Measurements from ENCODE around the gene AGRN. TPM values are rescaled to one million over a fixed set of nuclear protein-coding genes. Genes with fewer than 3 reads are reported as not detected.
"Not testable (repeated sequence)": the region's sequence is repeated elsewhere in the genome, so short reads cannot be mapped to it uniquely, and the experiment has no call there.

Gene AGRN
- total RNA-seq, 1 experiment from 2014 or later, result 37.8 TPM

DNA sequence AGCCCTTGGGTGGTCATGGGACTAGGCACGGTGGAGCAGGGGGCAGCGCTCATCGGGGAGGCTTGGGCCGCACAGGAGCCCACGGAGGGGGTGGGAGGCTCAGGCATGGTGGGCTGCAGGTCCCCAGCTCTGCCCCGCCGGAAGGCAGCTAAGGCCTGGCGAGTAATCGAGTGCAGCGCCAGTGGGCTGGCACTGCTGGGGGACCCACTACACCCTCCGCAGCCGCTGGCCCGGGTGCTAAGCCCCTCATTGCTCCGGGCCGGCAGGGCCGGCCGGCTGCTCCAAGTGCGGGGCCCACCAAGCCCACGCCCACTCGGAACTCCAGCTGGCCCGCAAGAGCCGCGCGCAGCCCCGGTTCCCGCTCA, 1.6 kb upstream of the AGRN start:
- DNase-seq (ENCODE audit: extremely low read depth, low read depth), result not testable (repeated sequence)

DNA sequence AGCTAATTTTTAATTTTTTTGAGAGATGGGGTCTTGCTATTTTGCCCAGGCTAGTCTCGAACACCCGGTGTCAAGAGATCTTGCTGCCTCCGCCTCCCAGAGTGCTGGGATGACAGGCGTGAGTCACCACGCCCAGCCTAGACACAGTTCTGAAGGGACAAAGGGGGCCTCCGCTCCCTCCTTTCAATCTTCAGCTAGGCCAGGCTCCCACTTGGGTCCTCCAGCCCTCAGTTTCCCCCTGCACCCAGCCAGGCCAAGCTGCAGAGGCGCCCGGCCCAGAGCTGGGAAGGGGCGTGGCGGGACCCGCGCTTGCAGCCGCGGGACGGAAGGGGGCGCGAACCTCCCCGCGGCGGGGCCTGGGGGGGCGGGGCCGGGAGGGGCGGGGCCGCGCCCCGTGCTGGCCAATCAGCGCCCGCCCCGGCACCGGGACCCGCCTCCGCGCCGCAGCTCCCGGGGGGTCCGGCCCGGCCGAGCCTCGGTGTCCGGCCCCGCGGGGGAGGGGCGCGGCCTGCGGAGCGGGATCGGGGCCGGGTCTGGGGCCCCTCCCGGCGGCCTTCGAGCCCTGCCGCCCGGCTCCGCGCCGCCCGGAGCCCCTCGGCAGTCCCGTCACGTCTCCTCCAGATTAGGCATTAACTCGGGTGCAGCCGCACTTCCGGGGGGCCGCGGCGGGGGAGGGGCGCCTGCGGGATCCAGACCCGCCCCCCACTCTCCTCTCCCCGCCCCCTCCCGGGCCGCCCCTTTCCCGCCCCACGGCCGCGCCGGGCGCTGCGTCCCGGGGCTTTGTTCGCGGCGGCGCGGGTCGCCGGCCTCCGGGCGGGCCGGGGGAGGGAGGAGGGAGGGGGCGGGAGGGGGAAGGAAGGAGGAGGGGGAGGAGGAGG, 559 bp upstream of the AGRN start:
- peak; percentile 71 for DNase-seq (ENCODE audit: extremely low read depth, low read depth)

DNA sequence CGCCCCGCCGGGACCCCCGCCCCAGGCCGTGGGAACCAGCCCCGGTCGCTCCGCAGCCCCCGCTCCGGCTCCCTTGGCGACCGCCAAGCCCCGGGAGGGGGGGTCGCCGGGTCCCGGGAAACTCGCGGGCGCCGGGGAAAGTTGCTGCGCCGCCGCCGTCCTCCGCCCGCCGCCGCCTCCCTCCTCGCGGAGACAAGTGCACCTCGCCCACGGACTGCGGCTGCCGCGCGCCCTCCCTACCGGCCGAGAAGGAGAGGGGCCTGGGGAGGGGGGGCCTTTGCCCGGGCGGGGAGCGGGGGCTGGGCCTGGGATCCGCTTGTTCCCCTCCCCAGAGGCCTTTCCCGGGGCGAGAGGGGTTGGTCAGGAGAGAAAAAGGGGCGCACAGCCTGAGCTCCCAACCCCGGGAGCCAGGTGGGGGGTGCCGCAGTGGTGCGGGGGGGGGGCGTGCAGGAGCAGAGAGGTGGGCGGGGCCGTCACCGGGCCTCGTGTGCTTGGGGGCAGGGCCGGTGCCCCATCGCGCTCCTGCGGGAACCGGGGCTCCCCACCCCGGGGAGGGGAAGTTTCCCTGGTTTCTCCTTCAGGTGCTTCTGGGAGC, 592 bp downstream of the AGRN start:
- DNase-seq (ENCODE audit: extremely low read depth, low read depth), result no peak

DNA sequence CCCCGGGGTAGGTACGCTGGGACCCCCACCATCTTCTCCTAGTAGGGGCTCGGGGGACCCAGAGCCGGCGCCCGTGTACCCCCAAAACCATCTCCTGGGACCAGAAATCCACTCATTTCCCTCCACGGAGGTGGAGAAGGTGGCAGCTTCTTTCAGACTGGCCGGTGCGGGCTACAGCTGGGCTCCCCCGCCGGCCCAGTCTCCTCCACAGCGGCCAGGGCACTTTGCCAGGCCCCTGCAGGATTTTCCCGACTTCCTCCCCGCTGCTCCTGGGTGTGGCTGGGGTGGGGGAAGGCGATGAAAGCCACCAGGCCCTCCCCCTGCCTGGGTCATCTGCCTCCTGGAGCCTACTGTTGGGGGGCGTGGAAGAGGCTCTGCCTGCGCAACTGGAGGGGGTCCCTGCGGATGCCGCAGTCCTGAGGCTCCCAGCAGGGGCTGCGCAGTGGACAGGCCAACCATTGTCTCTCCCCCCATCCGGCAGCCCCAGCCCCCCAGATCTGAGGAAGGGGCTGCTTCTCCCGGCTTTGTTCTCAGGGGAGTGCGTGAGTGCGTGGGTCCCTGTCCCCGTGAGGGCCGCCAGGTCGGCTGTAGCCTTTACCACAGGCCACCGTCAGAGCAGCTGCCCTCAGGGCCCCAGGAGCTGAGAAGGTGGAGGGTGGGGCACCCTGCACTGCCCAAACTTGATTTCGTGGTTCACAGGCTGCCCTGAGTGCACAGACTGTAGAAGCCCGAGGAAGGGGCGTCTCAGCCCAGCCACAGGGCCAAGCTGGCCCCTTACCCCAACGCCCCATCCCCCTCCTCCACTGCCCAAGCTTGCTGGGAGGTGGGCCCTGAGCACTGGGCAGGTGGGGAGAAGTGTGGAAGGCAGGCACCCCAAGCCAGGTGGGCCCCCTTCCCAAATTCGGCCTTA, 1.3 kb downstream of the AGRN start:
- DNase-seq (ENCODE audit: extremely low read depth, low read depth), result no peak

DNA sequence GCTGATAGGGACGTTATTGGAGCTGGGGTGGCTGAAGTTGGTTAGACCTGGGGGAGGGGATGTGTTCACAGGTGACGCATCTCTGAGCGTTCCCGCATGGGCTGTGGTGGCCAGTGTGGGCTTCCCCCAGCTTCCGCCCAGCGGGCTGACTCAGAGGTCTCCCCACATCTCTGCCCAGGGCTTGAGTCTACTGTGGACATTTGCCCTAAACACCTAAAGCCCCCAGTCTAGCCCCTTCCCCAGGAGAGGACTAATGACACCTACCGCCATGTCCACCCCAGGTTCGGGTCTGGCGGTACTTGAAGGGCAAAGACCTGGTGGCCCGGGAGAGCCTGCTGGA, 2.0 kb downstream of the AGRN start:
- no peak for DNase-seq (ENCODE audit: extremely low read depth, low read depth)

DNA sequence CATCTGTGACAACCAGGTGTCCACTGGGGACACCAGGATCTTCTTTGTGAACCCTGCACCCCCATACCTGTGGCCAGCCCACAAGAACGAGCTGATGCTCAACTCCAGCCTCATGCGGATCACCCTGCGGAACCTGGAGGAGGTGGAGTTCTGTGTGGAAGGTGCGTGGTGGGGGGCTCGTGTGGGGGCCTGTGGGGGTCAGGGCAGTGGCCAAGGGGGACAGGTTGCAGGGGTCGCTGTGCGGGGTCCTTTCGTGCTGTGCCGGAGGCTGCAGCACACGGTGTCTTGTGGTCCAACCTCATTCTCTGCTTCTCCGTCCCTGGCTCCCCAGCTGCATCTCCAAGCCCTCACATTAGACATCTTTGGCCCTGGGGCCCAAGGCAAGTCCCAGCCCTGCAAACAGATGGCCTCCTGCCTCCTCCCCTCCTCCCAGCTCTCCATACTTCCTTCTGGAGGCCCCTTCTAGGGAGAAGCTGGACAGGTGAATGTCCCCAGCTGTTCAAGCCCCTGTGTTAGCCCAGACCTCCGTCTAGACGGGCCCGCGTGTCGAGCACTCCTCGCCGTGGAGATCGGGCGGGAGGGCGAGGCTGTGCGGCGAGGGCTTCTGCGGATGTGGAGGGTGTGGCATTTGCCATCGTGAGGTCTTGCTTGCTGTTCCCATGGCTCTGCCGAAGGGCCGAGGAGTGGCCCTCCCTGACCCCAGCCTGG, 2.5 kb downstream of the AGRN start:
- DNase-seq (ENCODE audit: extremely low read depth, low read depth), result no peak

DNA sequence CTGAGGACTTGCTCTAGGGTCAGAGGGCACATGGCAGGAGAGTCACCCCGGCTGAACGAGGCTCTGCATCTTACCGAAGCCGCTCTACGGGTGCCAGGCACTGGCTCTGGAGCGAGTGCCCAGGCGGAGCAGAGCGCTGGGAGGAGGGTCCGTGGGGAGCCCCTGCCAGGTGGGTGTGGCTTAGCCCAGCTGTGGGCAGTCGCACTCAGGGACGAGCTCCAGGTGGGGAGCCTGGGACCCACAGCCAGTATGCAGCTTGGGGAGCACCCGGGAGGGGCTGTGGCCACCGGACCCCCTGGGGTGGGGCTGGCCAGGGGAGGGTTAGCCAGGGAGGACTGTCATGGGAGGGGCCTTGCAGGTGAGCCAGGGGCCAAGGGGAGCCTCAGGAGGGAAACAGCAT, 3.8 kb downstream of the AGRN start:
- no peak for DNase-seq (ENCODE audit: extremely low read depth, low read depth)

DNA sequence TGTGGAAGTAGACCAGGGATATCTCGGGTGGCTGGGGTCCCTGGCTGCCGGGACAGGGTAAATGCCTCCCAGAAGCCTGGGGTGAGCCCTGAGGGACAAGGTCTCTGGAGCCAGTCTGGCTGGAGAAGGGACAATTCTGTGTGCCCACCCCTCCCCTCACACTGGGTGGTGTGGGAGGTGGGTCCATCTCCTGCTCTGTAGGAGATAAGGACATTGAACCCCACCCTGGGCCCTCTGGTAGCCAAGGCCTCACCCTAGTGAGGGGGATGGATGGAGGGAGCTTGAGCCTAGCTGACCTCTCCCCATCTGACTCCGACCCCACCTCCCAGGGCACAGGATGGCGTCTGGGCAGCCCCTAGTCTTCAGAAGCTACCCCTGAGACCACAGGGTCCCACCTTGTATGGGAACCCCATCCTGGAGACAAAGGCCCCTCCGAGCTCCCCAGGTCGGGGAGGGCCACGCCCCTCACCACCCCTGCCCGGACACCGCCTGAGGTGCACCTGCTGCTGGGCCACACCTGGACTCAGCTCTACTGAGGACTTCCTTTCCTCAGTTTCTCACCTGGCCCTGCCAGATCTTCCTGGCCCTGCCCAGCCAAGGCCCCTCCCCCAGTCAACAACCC, 4.3 kb downstream of the AGRN start:
- no peak for DNase-seq (ENCODE audit: extremely low read depth, low read depth)

DNA sequence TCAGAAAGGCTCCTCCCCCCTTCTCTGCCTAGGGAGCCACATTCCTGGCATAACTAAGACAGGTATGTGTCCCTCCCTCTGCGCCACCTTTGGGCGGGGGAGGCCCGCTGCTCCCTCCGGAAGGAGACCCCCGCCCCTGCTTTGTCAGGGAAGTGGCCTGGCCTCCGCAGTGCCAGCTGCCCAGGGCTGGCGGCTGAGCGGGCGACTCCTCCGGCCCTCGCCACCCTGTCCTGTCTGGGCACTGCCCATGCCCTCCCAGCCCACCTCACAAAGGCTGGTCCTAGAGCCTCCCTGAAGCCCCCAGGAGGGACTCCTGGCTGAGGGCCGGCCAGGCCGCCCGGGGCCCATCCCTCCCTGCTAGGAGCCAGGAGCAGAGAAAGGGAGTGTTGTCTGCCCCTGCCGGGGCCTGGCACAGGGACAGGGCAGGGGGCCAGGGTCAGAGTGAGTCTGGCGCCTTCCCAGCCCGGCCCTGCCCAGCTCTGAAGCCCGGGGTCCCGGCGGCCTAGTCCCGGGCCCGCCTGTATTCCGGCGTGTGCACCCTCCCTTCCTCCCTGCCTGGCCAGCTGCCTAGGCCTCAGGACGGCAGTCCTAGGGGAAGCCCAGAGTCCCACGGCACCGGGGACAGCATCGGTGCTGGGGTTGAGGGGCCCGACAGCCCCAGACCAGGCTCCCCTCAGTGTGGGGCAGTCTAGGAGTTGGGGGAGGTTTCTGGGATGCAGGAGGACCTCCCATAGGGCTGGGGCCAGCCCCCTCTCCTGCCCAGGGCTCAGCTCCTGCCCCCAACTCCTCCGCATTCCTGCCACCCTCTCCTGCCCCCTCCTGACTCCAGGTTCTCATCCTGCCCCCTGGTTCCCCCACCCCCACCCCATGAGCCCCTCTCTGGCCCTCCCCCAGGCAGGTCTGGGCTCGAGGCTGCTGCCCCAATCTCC, 5.1 kb downstream of the AGRN start:
- DNase-seq (ENCODE audit: extremely low read depth, low read depth), result no peak

DNA sequence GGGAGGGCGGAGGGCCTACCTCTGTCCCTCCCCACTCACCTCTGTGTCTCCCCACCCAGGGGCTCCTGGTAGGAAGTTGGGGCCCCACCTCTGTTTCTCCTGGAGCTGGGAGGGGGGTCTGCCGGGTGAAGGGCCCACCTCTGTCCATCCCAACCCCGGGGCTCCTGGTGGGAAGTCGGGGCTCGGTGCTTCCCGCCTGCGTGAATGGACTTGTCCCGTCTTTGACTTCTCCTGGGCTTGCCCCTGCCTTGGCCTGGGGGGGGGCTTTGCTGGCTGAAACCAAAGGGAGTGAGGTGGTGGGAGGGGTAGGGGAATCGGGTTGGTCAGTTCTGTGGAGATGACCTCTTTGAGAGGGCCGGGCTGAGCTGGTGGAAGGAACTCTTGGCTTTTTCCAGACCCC, 5.8 kb downstream of the AGRN start:
- DNase-seq (ENCODE audit: extremely low read depth, low read depth), result no peak

DNA sequence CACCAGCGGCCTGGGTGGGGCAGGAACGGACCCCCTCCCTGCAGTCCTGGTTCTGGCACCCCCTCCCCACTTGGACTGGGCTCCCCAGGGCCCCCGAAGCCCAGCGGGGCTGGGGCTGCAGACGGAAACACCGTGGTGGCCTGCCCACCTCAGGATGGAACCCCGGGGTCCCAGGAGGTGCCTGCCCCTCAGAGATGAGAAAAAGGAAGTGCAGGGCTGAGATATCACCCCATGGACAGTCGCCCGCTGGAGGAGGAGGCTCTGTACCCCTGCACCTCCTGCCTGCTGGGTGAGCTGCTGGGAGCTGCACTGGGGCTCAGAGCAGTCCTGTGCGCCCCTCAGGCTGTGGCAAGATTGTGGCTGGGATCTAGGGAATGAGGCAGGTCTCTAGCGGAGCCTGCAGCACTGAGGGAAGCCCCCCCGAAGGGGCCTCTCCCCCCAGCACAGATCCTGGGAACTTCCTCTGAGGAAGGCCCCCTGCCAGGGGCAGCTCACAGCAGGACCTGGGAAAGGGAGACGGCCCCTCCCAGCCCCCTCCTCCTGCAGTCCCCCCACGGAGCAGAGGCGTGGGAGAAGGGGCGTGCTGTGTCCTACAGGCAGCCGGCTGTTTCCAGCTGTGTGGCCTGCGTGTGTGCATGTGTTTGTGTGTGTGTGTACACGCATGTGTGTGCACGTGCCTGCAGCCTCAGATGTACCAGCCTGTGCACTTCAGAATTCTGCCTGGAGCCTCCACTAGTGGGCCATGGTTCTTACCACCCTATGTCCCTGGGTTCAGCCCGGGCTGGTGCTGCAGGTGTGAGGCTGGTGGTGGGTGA, 6.9 kb downstream of the AGRN start:
- no peak for DNase-seq (ENCODE audit: extremely low read depth, low read depth)

DNA sequence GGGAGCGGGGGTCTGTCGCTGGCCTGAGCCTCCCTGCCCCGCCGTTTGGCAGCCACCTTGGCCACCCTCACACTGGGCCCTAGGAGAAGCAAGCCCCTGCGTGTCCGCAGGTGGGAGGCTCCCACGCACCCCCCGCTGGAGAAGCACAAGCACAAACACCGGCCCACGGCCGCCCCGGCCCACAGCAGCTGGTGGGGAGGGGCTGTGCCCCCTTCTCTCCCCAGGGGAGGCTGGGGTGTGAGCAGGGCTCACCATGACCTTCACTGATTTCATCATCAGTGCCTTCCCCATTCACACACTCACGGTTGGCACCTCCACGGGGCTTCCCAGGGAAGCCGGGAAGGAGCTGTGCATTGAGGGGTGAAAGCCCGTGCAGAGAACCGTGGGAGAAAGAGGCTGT, 7.9 kb downstream of the AGRN start:
- DNase-seq (ENCODE audit: extremely low read depth, low read depth), result no peak

DNA sequence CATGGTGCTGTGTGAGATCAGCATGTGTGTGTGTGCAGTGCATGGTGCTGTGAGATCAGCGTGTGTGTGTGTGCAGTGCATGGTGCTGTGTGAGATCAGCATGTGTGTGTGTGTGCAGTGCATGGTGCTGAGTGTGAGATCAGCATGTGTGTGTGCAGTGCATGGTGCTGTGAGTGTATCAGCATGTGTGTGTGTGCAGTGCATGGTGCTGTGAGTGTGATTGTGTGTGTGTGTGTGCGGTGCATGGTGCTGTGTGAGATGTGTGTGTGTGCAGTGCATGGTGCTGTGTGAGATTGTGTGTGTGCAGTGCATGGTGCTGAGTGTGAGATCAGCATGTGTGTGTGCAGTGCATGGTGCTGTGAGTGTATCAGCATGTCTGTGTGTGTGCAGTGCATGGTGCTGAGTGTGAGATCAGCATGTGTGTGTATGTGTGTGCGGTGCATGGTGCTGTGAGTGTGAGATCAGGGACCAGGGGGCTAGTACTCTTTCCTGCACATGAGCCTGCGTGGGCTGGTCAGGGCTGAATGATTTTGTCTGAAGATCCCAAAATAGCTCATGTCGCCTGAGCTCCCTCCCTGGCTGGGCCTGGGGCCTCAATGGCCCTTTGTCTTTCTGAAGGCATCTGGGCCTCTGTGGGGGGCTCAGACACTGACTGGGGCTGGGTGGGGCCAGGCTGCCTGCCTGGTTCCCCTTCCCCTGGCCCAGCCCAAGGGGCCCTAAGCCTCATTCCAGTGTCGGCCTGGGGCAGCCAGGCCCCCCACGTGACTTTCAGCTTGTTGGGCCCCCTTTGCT, 11.1 kb downstream of the AGRN start:
- DNase-seq (ENCODE audit: extremely low read depth, low read depth), result not testable (repeated sequence)

DNA sequence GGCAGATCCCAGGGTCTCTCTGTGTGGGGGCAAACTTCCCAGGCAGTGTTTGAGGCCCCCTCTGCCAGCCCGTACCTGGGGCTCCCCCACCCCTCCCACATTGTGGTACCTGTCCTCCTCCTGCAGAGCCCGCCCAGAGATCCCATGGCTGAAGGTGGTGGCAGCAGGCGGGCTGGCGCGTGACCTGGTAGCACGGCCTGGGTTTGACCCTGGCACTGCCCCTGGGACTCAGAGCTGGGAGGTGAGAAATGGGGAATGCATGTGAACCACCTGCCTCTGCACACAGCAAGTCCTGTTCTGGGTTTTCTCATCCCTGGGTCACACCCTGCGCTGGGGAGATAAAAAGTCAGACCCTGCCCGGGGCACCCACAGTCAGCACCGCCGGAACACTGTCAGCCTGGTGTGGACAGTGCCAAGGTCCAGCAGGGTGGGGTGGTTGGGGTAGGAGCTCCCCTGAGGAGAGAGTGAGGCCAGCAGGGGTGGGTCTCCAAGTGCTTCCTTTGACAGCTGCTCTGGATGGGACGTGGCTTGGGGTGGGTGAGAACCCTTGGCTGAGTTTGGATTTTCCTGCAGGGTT, 11.8 kb downstream of the AGRN start:
- no peak for DNase-seq (ENCODE audit: extremely low read depth, low read depth)

DNA sequence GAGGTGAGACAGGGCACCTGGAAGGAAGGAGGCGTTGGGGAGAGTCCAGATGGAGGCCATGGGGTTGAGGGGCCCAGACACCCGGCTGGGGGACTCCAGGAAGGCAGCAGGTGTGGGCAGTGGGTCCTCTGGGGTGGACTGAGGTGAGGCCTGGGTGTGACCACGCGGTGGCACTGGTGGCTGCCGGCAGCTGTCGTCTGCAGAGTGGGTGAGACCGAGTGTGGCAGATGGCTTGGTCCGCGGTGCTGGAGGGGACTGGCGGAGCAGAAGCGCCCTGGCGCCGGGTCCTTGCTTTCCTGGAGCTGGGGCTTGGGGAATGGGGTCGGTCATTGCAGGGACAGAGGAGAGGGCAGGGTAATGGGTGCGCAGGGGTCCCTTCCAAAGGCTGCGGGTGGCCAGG, 12.5 kb downstream of the AGRN start:
- DNase-seq (ENCODE audit: extremely low read depth, low read depth), result no peak

DNA sequence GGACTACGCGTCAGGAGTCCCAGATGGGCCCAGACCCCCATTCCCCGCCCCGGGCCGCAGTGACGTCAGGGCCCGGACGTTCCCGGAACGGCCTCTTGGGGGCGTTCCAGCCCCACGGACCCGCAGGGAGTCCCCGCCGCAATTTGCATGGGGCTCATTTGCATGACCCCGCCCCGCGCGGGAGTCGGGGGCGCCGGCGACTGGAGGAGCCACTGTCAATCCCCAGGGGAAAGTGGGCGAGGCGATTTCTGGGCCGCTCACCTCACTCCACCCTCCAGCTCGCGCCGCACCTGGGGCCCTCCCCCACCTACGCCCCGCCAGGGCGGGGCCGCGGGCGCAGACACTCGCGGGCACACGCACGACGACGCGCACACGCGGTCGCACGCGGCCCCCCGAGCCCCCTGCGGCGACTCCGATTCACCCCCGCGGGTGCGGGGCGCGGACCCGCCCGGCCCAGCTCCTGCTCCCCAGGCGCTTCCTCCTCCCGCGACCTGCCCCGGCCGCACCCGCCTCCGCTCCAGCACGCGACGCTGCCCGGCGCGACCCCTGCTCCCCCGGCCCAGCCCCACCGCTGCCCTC, 13.2 kb downstream of the AGRN start:
- no peak for DNase-seq (ENCODE audit: extremely low read depth, low read depth)

All from NCI-H460 (cell line).